Activated CD4-positive, alpha-beta T cell treated with anti-CD3 and anti-CD28 coated beads for 36 hours (primary cell): Measurements from ENCODE around the gene CELF5. TPM values are rescaled to one million over a fixed set of nuclear protein-coding genes. Genes with fewer than 3 reads are reported as not detected.

Experiments used
- ATAC-seq: fragments of 200-7000 bp; cut with Tn5 transposase; one replicate; pipeline ENCODE4 v1.10.0; 2021; ENCODE audit warnings: mild to moderate bottlenecking, moderate library complexity
- CTCF ChIA-PET: fragments of 350-600 bp; sonication (Branson Sonifier 250); formaldehyde crosslinking; loops from one replicate; lab custom pipeline; 2021; ENCODE audit warnings: antibody characterized with exemption; lab: Charles Lee
- POLR2A ChIA-PET: fragments of 350-600 bp; sonication (Branson Sonifier 250); formaldehyde crosslinking; loops from one replicate; lab custom pipeline; 2021; ENCODE audit warnings: antibody characterized with exemption, inconsistent platforms; lab: Charles Lee
- DNase-seq: peaks from one replicate; pipeline ENCODE4 v3.0.0-alpha.2; 2020
- H3K27ac Mint-ChIP-seq: one replicate; pipeline ENCODE4 v1.8.0; 2021; ENCODE audit warnings: mixed read lengths
- H3K27me3 Mint-ChIP-seq: one replicate; pipeline ENCODE4 v1.8.0; 2021; ENCODE audit warnings: mixed read lengths
- H3K36me3 Mint-ChIP-seq: one replicate; pipeline ENCODE4 v1.8.0; 2021; ENCODE audit warnings: low read depth, mixed read lengths
- H3K4me1 Mint-ChIP-seq: one replicate; pipeline ENCODE4 v1.8.0; 2021; ENCODE audit warnings: mixed read lengths
- H3K4me3 Mint-ChIP-seq: one replicate; pipeline ENCODE4 v1.8.0; 2021; ENCODE audit warnings: mild to moderate bottlenecking, moderate library complexity, mixed read lengths
- H3K9me3 Mint-ChIP-seq: one replicate; pipeline ENCODE4 v1.8.0; 2021; ENCODE audit warnings: low read depth, mixed read lengths
- intact Hi-C, 2 experiments: fragments of 100-400 bp; cut with DNase I in 1 of 2; cut with micrococcal nuclease in 1 of 2; formaldehyde crosslinking; loops; one replicate each; pipeline versions ENCODE4 v1.14.2 to v1.15.1; 2022 to 2024; cut with DNase I, micrococcal nuclease
- total RNA-seq, 2 experiments: library from RNA; stranded (reverse); gene quantifications; one replicate each; pipeline ENCODE4 v1.2.3, GENCODE V29; 2021

CELF5 gene
- total RNA-seq, 2 experiments from 2014 or later = 0.18 to 0.21 TPM

DNA sequence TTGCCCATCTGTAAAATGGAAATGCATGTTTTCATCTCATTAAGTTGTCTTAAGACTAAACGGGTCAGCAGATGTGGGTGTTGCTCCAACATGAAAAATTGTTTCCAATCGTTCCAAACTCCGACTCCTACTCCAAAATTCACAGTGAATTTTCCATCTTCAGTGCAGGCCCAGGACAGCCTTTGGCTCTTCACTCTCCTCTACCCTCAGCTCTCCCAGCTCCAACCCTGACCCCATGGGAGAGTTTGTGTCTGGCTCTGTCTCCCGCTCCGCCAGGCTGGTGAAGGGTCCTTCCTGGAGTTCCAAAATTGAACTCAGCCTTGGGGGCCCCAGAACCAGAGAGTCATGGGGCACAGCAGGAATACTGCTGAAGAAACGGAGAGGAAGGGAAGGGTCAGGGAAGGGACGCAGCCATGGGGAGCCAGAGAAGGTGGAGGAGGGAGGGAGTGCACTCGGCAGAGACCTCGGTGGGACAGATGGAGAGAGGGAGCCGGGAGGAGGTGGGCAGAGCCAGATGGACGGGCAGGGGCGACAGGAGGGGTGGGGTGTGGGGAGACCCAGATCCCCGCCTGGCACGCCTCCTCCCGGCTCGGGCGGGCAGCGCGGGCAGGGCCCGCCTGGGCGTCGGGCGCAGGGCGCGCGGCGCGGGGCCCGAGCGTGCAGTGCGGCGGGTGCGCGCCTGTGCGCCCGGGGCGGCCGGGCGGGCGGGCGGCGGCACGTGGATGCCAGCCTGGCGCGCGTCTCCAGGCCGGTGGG lies 45.6 kb downstream of the CELF5 start:
- no peak overlapping the region for H3K27ac Mint-ChIP-seq
- H3K9me3 Mint-ChIP-seq = peaks cover 2% of the 10 kb centered on the region
- H3K36me3 Mint-ChIP-seq = no peaks in the 10 kb centered on the region
- H3K4me3 Mint-ChIP-seq = no peak overlapping the region
- peaks cover 31% of the 10 kb centered on the region for H3K27me3 Mint-ChIP-seq
- ATAC-seq = no peak
- intact Hi-C loops = no loop called here
- ChIA-PET POLR2A (no interaction called here), CTCF (interaction anchor here (0.6 kb wide), 1 partner anchor 35 kb away, joined by 3 read pairs; no protein-coding TSS in a partner anchor)
- no peak for DNase-seq
- peaks cover 4% of the 10 kb centered on the region for H3K4me1 Mint-ChIP-seq

- H3K27ac Mint-ChIP-seq = no peak overlapping the region
- H3K4me3 Mint-ChIP-seq = no peak overlapping the region
- ChIA-PET CTCF (interaction anchor here (0.6 kb wide), 1 partner anchor 34 kb away, joined by 3 read pairs; no protein-coding TSS in a partner anchor), POLR2A (no interaction called here)
- no peak for ATAC-seq
- H3K4me1 Mint-ChIP-seq = peaks cover 8% of the 10 kb centered on the region
- peaks cover 2% of the 10 kb centered on the region for H3K9me3 Mint-ChIP-seq
- peaks cover 31% of the 10 kb centered on the region for H3K27me3 Mint-ChIP-seq
- intact Hi-C loops = no loop called here
- H3K36me3 Mint-ChIP-seq = no peaks in the 10 kb centered on the region
- DNase-seq = peak; percentile 80
Observed at GRCh38 chr19:3270902-3271301, 46.4 kb downstream of the CELF5 start.

GRCh38 chr19:3272401-3272931 lies 48.0 kb downstream of the CELF5 start:
- H3K4me3 Mint-ChIP-seq = no peak overlapping the region

DNA sequence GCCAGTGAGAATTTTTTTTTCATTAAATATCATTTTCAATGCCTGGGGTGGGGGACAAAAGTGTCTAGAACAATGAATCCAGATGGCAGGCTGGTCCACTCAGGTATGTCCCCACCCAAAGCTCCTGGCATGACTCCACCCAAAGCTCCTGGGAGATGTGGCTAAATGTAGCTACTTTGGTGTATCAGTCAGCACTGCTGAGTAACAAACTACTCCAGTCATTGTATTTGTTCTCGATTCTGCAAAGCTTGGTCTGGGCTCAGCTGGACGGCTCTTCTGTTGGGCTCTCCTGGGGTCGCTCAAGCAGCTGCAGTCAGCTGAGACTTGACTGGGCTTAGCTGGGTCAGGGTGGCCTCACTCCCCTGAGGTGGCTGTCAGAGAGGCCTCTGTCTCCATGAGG lies 48.5 kb downstream of the CELF5 start:
- ATAC-seq = no peak
- H3K4me3 Mint-ChIP-seq = no peak overlapping the region
- POLR2A ChIA-PET = interaction anchor here (0.6 kb wide), 1 partner anchor 36 kb away, joined by 4 read pairs; no protein-coding TSS in a partner anchor
- peaks cover 28% of the 10 kb centered on the region for H3K27me3 Mint-ChIP-seq
- H3K9me3 Mint-ChIP-seq = peaks cover 2% of the 10 kb centered on the region
- H3K36me3 Mint-ChIP-seq = no peaks in the 10 kb centered on the region
- CTCF ChIA-PET = no interaction called here
- DNase-seq = no peak
- intact Hi-C loops = no loop called here
- H3K27ac Mint-ChIP-seq = no peak overlapping the region
- H3K4me1 Mint-ChIP-seq = peaks cover 8% of the 10 kb centered on the region

More at GRCh38 chr19:3272401-3272931, 48.0 kb downstream of the CELF5 start:
- CTCF ChIA-PET = no interaction called here
- intact Hi-C loops = no loop called here
- no peak overlapping the region for H3K27ac Mint-ChIP-seq
- ATAC-seq (no peak), DNase-seq (no peak)
- POLR2A ChIA-PET = no interaction called here
- H3K9me3 Mint-ChIP-seq = peaks cover 2% of the 10 kb centered on the region
- H3K4me1 Mint-ChIP-seq = peaks cover 8% of the 10 kb centered on the region
- H3K36me3 Mint-ChIP-seq = no peaks in the 10 kb centered on the region
- peaks cover 28% of the 10 kb centered on the region for H3K27me3 Mint-ChIP-seq

DNA sequence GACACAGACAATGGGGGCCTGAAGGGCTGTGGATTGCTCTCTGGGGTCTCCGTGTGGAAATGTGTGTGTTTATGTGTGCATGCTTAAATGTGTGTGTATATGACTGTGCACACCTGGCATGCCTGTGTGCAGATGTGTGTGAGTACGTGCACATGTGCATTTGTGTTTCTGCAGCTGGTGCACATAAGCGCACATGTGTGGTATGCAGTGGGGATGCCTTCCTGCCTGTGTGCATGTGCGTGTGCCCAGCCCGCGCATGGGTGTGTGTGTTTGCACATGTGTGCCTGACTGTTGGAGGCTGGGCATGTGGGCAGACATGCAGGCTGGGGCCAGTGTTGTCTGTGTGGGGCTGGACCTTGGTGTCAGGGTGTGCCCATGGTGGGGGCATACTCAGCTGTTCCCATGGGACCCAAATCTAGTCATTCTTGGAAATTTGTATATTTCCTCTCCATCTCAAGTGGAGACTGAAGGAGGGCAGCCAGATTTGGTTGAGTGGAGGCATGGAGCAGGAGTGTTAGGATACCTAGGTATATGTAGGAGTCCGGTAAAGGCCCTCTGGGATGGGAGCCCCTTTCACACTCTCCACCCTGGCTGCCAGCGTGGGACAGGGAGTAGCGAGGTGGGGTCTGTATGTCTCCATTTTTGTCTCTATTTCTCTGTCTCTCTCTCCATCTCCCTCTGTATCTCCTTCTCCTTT lies 49.9 kb downstream of the CELF5 start:
- ChIA-PET CTCF (interaction anchor here (0.6 to 3.2 kb wide), 4 partner anchors 11 to 1027 kb away, joined by 3 to 15 read pairs (median 4); no protein-coding TSS in a partner anchor), POLR2A (no interaction called here)
- H3K27me3 Mint-ChIP-seq = peaks cover 17% of the 10 kb centered on the region
- H3K27ac Mint-ChIP-seq = no peak overlapping the region
- no peak for ATAC-seq
- peak overlapping the region; percentile 73 for H3K4me3 Mint-ChIP-seq
- intact Hi-C loops = loop anchor here in 1 of 2 experiments (2.0 kb wide), 2 partner anchors 50 to 488 kb away; partner anchors contain the start of genes CELF5 and MRPL54
- DNase-seq = no peak
- peaks cover 2% of the 10 kb centered on the region for H3K9me3 Mint-ChIP-seq
- no peaks in the 10 kb centered on the region for H3K36me3 Mint-ChIP-seq
- H3K4me1 Mint-ChIP-seq = peaks cover 8% of the 10 kb centered on the region

DNA sequence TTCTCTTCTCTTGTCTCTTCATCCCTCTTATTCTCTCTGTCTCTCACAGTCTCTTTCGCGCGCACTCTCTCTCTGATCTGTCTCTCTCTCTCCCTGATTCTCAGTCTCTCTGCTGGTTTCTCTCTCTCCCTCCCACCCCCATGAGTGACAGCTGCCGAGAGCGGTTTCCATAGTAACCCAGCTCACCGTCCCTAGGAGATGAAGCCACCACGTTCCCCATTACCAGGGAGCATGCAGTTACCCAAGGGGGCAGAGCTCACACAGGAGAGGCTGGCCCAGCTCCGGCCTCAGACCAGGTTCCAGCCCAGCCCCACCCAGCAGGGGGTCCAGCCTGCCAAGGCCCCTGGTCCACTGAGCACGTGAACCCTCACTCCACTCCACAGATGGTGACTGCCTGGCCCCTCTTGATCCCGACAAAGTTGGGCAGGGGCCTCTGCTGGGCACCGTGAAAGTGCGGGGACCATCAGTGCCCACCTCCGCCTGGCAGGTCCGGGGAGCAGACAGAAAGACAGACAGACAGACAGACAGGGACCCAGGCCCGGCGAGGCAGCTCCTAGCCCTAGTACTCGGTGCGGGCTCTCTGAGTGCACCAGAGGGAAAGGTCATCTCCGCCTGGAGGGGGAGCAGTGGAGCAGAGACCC lies 50.6 kb downstream of the CELF5 start:
- Mint-ChIP-seq H3K9me3 (peaks cover 2% of the 10 kb centered on the region), H3K27me3 (peaks cover 10% of the 10 kb centered on the region), H3K36me3 (no peaks in the 10 kb centered on the region), H3K4me1 (peaks cover 8% of the 10 kb centered on the region), H3K27ac (peak overlapping the region; percentile 80), H3K4me3 (peak overlapping the region; percentile 73)
- CTCF ChIA-PET = interaction anchor here (0.5 to 3.2 kb wide), 5 partner anchors 10 to 416 kb away, joined by 3 to 15 read pairs (median 5); no protein-coding TSS in a partner anchor
- ATAC-seq (peak; percentile 34), DNase-seq (peak; percentile 68)
- intact Hi-C loops = loop anchor here in 1 of 2 experiments (2.0 to 5.0 kb wide), 4 partner anchors 50 to 1692 kb away; partner anchors contain the start of genes ATP8B3, CELF5, KDM4B and MRPL54
- POLR2A ChIA-PET = interaction anchor here (0.9 to 1.3 kb wide), 2 partner anchors 10 to 204 kb away, joined by 3 read pairs; no protein-coding TSS in a partner anchor

- Mint-ChIP-seq H3K27ac (peak overlapping the region; percentile 80), H3K9me3 (peaks cover 2% of the 10 kb centered on the region), H3K4me3 (peak overlapping the region; percentile 73), H3K4me1 (peaks cover 8% of the 10 kb centered on the region), H3K36me3 (no peaks in the 10 kb centered on the region), H3K27me3 (peaks cover 9% of the 10 kb centered on the region)
- ATAC-seq (peak; percentile 83), DNase-seq (peak; percentile 99)
- intact Hi-C loops = loop anchor here (1.0 to 5.0 kb wide), 15 partner anchors 10 to 1692 kb away; partner anchors contain the start of genes ANKRD24 (in 1 of the 2), ATP8B3 (in 1 of the 2), CELF5 (in 1 of the 2) and HMG20B (in 1 of the 2)
- POLR2A ChIA-PET = interaction anchor here (0.6 to 1.3 kb wide), 4 partner anchors 9 to 204 kb away, joined by 3 to 4 read pairs (median 3); no protein-coding TSS in a partner anchor
- CTCF ChIA-PET = interaction anchor here (0.5 to 3.2 kb wide), 8 partner anchors 9 to 415 kb away, joined by 3 to 15 read pairs (median 4); no protein-coding TSS in a partner anchor
Observed at GRCh38 chr19:3275583-3276340, 51.3 kb downstream of the CELF5 start.

- peak; percentile 75 for DNase-seq
- Mint-ChIP-seq H3K27ac (no peak overlapping the region), H3K4me1 (peaks cover 8% of the 10 kb centered on the region), H3K9me3 (peaks cover 2% of the 10 kb centered on the region), H3K4me3 (peak overlapping the region; percentile 26), H3K36me3 (no peaks in the 10 kb centered on the region), H3K27me3 (peaks cover 7% of the 10 kb centered on the region)
- intact Hi-C loops = loop anchor here (1.0 to 5.0 kb wide), 13 partner anchors 9 to 1691 kb away; partner anchors contain the start of genes ANKRD24 (in 1 of the 2), ATP8B3 (in 1 of the 2), HMG20B (in 1 of the 2) and KDM4B (in 1 of the 2)
- POLR2A ChIA-PET = interaction anchor here (0.6 to 1.3 kb wide), 3 partner anchors 8 to 203 kb away, joined by 3 to 4 read pairs (median 3); no protein-coding TSS in a partner anchor
- CTCF ChIA-PET = interaction anchor here (0.8 to 3.2 kb wide), 5 partner anchors 9 to 326 kb away, joined by 3 to 15 read pairs (median 10); no protein-coding TSS in a partner anchor
- peak; percentile 41 for ATAC-seq
Observed at GRCh38 chr19:3276341-3276799, 51.9 kb downstream of the CELF5 start.

DNA sequence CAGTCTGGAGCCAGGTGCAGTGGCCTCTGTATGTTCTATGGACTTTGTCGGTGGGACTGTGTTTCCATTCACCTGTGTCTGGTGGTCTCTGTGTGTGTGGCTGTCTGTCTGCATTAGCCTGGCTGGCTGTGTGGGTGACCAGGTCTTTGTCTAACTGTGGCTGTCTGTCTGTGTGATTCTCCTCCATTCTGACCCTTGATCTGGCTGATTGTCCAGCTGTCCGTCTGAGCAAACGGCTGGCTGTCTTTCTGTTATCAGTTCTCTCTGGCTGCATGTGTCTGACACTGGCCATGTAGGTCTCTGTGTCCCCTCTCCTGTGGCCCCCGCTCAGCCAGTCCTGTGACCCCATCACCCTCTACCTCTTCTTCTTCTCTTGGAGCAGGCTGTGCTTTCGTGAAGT lies 53.2 kb downstream of the CELF5 start:
- no peaks in the 10 kb centered on the region for H3K9me3 Mint-ChIP-seq
- no peaks in the 10 kb centered on the region for H3K36me3 Mint-ChIP-seq
- no peak overlapping the region for H3K27ac Mint-ChIP-seq
- POLR2A ChIA-PET = no interaction called here
- no peak for DNase-seq
- H3K4me1 Mint-ChIP-seq = peaks cover 8% of the 10 kb centered on the region
- ATAC-seq = no peak
- intact Hi-C loops = loop anchor here in 1 of 2 experiments (2.0 to 5.0 kb wide), 3 partner anchors 905 to 1690 kb away; partner anchors contain the start of genes ANKRD24, ATP8B3, KDM4B and SIRT6
- H3K27me3 Mint-ChIP-seq = peaks cover 7% of the 10 kb centered on the region
- H3K4me3 Mint-ChIP-seq = no peak overlapping the region
- CTCF ChIA-PET = no interaction called here
